Caco-2 (cell line): ENCODE data around the gene AMACR. TPM values are rescaled to one million over a fixed set of nuclear protein-coding genes. Genes with fewer than 3 reads are reported as not detected.

Experiments used
- BruUV-seq: library from RNA; stranded (reverse); fragments of 400-500 nt; replicated peaks from 2 replicates; lab custom pipeline; 2021; lab: Mats Ljungman, UMichigan
- CTCF ChIA-PET: fragments of 300-600 bp; sonication (Branson Sonifier 250); formaldehyde crosslinking; loops from one replicate; lab custom pipeline; 2022; ENCODE audit warnings: antibody characterized with exemption; lab: Charles Lee
- POLR2A ChIA-PET: fragments of 300-600 bp; sonication (Branson Sonifier 250); formaldehyde crosslinking; loops from one replicate; lab custom pipeline; 2022; ENCODE audit warnings: antibody characterized with exemption; lab: Charles Lee
- DNase-seq, 2 experiments: peaks; one replicate each; pipeline versions ENCODE4 v3.0.0 to v3.0.0-alpha.2; 2020 to 2022
- H3K27me3 ChIP-seq: replicated peaks from 2 replicates; pipeline ENCODE4 v1.6.0; 2011; ENCODE audit warnings: low read length; ENCODE audit not compliant: control insufficient read depth, insufficient read depth
- H3K36me3 ChIP-seq: 2 replicates; pipeline ENCODE4 v1.5.1; 2011; ENCODE audit warnings: low read length; ENCODE audit not compliant: control insufficient read depth, insufficient read depth
- H3K4me1 ChIP-seq: fragments of 250-450 bp; sonication (Bioruptor Pico); 2 replicates; pipeline ENCODE4 v1.5.1; 2020; ENCODE audit warnings: mild to moderate bottlenecking
- H3K4me3 ChIP-seq: 2 replicates; pipeline ENCODE4 v1.5.1; 2011; ENCODE audit warnings: low read depth, mild to moderate bottlenecking, control low read depth, low read length
- H3K9me3 ChIP-seq: fragments of 250-450 bp; sonication (Bioruptor Pico); 2 replicates; pipeline ENCODE4 v1.5.1; 2020; ENCODE audit warnings: mild to moderate bottlenecking, moderate library complexity
- H3K27ac Mint-ChIP-seq: one replicate; pipeline ENCODE4 v1.8.0; 2022; ENCODE audit warnings: mixed read lengths; ENCODE audit not compliant: unreplicated experiment
- H3K27me3 Mint-ChIP-seq: one replicate; pipeline ENCODE4 v1.8.0; 2022; ENCODE audit warnings: mixed read lengths; ENCODE audit not compliant: insufficient read depth, unreplicated experiment
- H3K36me3 Mint-ChIP-seq: one replicate; pipeline ENCODE4 v1.8.0; 2022; ENCODE audit warnings: mild to moderate bottlenecking, mixed read lengths; ENCODE audit not compliant: insufficient read depth, unreplicated experiment
- H3K4me1 Mint-ChIP-seq: one replicate; pipeline ENCODE4 v1.8.0; 2022; ENCODE audit warnings: low read depth, mixed read lengths; ENCODE audit not compliant: unreplicated experiment
- H3K4me3 Mint-ChIP-seq: one replicate; pipeline ENCODE4 v1.8.0; 2022; ENCODE audit warnings: mild to moderate bottlenecking, moderate library complexity, mixed read lengths; ENCODE audit not compliant: unreplicated experiment
- H3K9me3 Mint-ChIP-seq: one replicate; pipeline ENCODE4 v1.8.0; 2022; ENCODE audit warnings: mixed read lengths; ENCODE audit not compliant: unreplicated experiment
- CTCF ChIP-seq, 2 experiments: fragments of 200-600 bp in 1 of 2; IDR thresholded peaks; 1 replicate in 1 of 2; 2 replicates in 1 of 2; pipeline versions ENCODE4 v1.5.1 to v1.8.0; 2011 to 2022; ENCODE audit warnings: antibody characterized with exemption in 1 of 2, control low read depth in 1 of 2, inconsistent platforms in 1 of 2, low read depth in 1 of 2, low read length in 1 of 2, mild to moderate bottlenecking in 1 of 2, moderate library complexity in 1 of 2; ENCODE audit not compliant: insufficient read depth in 1 of 2, severe bottlenecking in 1 of 2, unreplicated experiment in 1 of 2
- intact Hi-C: fragments of 100-400 bp; cut with micrococcal nuclease; formaldehyde crosslinking; loops from one replicate; pipeline ENCODE4 v1.10.0; 2022; ENCODE audit not compliant: unreplicated experiment
- total RNA-seq: library from RNA; stranded (reverse); gene quantifications from 2 replicates; pipeline ENCODE4 v1.2.3, GENCODE V29; 2022

The AMACR gene
- total RNA-seq, 1 experiment from 2014 or later, result 204 TPM

- ChIA-PET CTCF (no interaction called here), POLR2A (no interaction called here)
- no peaks in the 10 kb centered on the region for H3K27me3 Mint-ChIP-seq
- peaks cover 52% of the 10 kb centered on the region for H3K4me1 Mint-ChIP-seq
- H3K27ac Mint-ChIP-seq, result peak overlapping the region; percentile 85
- peaks cover 77% of the 10 kb centered on the region for H3K36me3 Mint-ChIP-seq
- H3K4me3 ChIP-seq, result peak overlapping the region; percentile 85
- H3K4me1 ChIP-seq, result peaks cover 58% of the 10 kb centered on the region
- H3K4me3 Mint-ChIP-seq, result peak overlapping the region; percentile 84
- intact Hi-C loops, result loop anchor here (2.0 kb wide), 1 partner anchor 909 kb away; the partner anchor contains the start of genes BRIX1 and RAD1
- no peaks in the 10 kb centered on the region for H3K9me3 ChIP-seq
- peaks cover 6% of the 10 kb centered on the region for H3K9me3 Mint-ChIP-seq
- no peak for TF ChIP-seq CTCF (IDR thresholded peaks at IDR 0.05; ENCODE audit: insufficient read depth in 1 of 2, low read depth in 1 of 2, low read length in 1 of 2, severe bottlenecking in 1 of 2, unreplicated experiment in 1 of 2)
- DNase-seq, result no peak
- no peaks in the 10 kb centered on the region for H3K27me3 ChIP-seq
- peaks cover 10% of the 10 kb centered on the region for H3K36me3 ChIP-seq
- no TSS peak for BruUV-seq
Measured at GRCh38 chr5:34005681-34006080, 2.2 kb downstream of the AMACR start.

GRCh38 chr5:34005211-34005610, 2.6 kb downstream of the AMACR start:
- Mint-ChIP-seq H3K36me3 (peaks cover 77% of the 10 kb centered on the region), H3K27me3 (no peaks in the 10 kb centered on the region), H3K4me1 (peaks cover 48% of the 10 kb centered on the region), H3K4me3 (peak overlapping the region; percentile 84), H3K9me3 (peaks cover 2% of the 10 kb centered on the region), H3K27ac (no peak overlapping the region)
- intact Hi-C loops, result loop anchor here (2.0 kb wide), 1 partner anchor 910 kb away; the partner anchor contains the start of genes BRIX1 and RAD1
- no peaks in the 10 kb centered on the region for H3K27me3 ChIP-seq
- CTCF ChIA-PET, result no interaction called here
- peak overlapping the region; percentile 85 for H3K4me3 ChIP-seq
- peaks cover 10% of the 10 kb centered on the region for H3K36me3 ChIP-seq
- no peaks in the 10 kb centered on the region for H3K9me3 ChIP-seq
- no peak for DNase-seq
- H3K4me1 ChIP-seq, result peaks cover 53% of the 10 kb centered on the region
- no peak for TF ChIP-seq CTCF (IDR thresholded peaks at IDR 0.05; ENCODE audit: insufficient read depth in 1 of 2, low read depth in 1 of 2, low read length in 1 of 2, severe bottlenecking in 1 of 2, unreplicated experiment in 1 of 2)
- BruUV-seq, result no TSS peak
- POLR2A ChIA-PET, result no interaction called here

DNA sequence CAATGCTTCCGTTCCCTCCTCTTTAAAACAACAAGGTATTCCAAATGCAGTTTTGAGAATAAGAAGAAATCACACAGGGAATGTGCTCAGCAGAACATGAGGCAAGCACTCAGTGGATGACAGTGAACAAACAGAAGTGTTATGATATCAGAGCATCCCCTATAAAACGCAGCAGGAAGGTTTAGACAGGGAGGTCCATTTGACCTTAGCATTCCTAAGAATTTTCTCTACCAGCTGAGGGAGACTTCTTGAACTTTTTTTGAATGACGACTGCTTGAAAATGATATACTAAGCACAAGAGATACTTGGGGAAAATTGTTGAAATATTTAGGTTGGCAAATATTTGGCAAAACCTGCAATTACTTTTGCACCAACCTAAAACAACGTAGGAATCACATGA, 3.9 kb downstream of the AMACR start:
- peaks cover 49% of the 10 kb centered on the region for H3K4me1 ChIP-seq
- H3K27me3 Mint-ChIP-seq, result no peaks in the 10 kb centered on the region
- peak overlapping the region; percentile 84 for H3K4me3 Mint-ChIP-seq
- peak overlapping the region; percentile 61 for H3K27ac Mint-ChIP-seq
- BruUV-seq, result no TSS peak
- H3K36me3 ChIP-seq, result peaks cover 13% of the 10 kb centered on the region
- CTCF ChIA-PET, result no interaction called here
- DNase-seq, result no peak
- H3K9me3 Mint-ChIP-seq, result no peaks in the 10 kb centered on the region
- no peaks in the 10 kb centered on the region for H3K27me3 ChIP-seq
- TF ChIP-seq CTCF (IDR thresholded peaks at IDR 0.05; ENCODE audit: insufficient read depth in 1 of 2, low read depth in 1 of 2, low read length in 1 of 2, severe bottlenecking in 1 of 2, unreplicated experiment in 1 of 2), result no peak
- H3K9me3 ChIP-seq, result no peaks in the 10 kb centered on the region
- peaks cover 85% of the 10 kb centered on the region for H3K36me3 Mint-ChIP-seq
- H3K4me1 Mint-ChIP-seq, result peaks cover 35% of the 10 kb centered on the region
- no peak overlapping the region for H3K4me3 ChIP-seq
- POLR2A ChIA-PET, result no interaction called here
- intact Hi-C loops, result loop anchor here (2.0 kb wide), 1 partner anchor 911 kb away; the partner anchor contains the start of genes BRIX1 and RAD1
